OCI-M2 (cell line): ENCODE results near the gene SUGP2.

ENCODE experiments used
- DNase-seq: peaks from one replicate; lab custom pipeline; 2025; ENCODE audit not compliant: unreplicated experiment; lab: John Stamatoyannopoulos, UW

SUGP2 gene

GRCh38 chr19:18992696-18993095 lies 40.6 kb downstream of the SUGP2 start:
- no peak for DNase-seq

GRCh38 chr19:18991468-18991867 lies 41.8 kb downstream of the SUGP2 start:
- DNase-seq: no peak

- DNase-seq: no peak
Measured at GRCh38 chr19:18991006-18991405, 42.3 kb downstream of the SUGP2 start.

GRCh38 chr19:18990128-18990708 lies 43.1 kb downstream of the SUGP2 start:
- no peak for DNase-seq

GRCh38 chr19:18989316-18989715 lies 44.0 kb downstream of the SUGP2 start:
- DNase-seq: no peak

- no peak for DNase-seq
Measured at GRCh38 chr19:18987456-18987855, 45.9 kb downstream of the SUGP2 start.

GRCh38 chr19:18985257-18985656 lies 48.1 kb downstream of the SUGP2 start:
- no peak for DNase-seq

- DNase-seq: no peak
Measured at GRCh38 chr19:18984251-18984650, 49.1 kb downstream of the SUGP2 start.

- DNase-seq: no peak
Measured at GRCh38 chr19:18982669-18983068, 50.6 kb downstream of the SUGP2 start.

GRCh38 chr19:18980432-18981020 lies 52.8 kb downstream of the SUGP2 start:
- no peak for DNase-seq

- no peak for DNase-seq
Measured at GRCh38 chr19:18978616-18979015, 54.7 kb downstream of the SUGP2 start.

- DNase-seq: no peak
Measured at GRCh38 chr19:18975869-18976268, 57.4 kb downstream of the SUGP2 start.

- DNase-seq: no peak
Measured at GRCh38 chr19:18975011-18975410, 58.3 kb downstream of the SUGP2 start.

- no peak for DNase-seq
Measured at GRCh38 chr19:18972851-18973250, 60.5 kb downstream of the SUGP2 start.

- no peak for DNase-seq
Measured at GRCh38 chr19:18972301-18972811, 61.0 kb downstream of the SUGP2 start.

GRCh38 chr19:18969931-18970659 lies 63.2 kb downstream of the SUGP2 start:
- DNase-seq: no peak

GRCh38 chr19:18967358-18968146 lies 65.8 kb downstream of the SUGP2 start:
- no peak for DNase-seq

- no peak for DNase-seq
Measured at GRCh38 chr19:18966307-18966706, 67.0 kb downstream of the SUGP2 start.

- no peak for DNase-seq
Measured at GRCh38 chr19:18964121-18964520, 69.2 kb downstream of the SUGP2 start.

- no peak for DNase-seq
Measured at GRCh38 chr19:18961767-18962620, 71.3 kb downstream of the SUGP2 start.

GRCh38 chr19:18960370-18960769 lies 72.9 kb downstream of the SUGP2 start:
- DNase-seq: no peak
